ENCODE measurements around the gene MIOS.

MIOS gene

GRCh38 chr7:7548407-7548806 is 18.3 kb upstream of the MIOS start:
- DNase-seq (ENCODE audit: low read depth) = no peak
- TF ChIP-seq POLR2A (IDR thresholded peaks at IDR 0.05; ENCODE audit: extremely low read depth, insufficient read length) = no peak
- TF ChIP-seq MYC (IDR thresholded peaks at IDR 0.05; ENCODE audit: low read depth, low read length) = no peak
- TF ChIP-seq, protein P1, sequence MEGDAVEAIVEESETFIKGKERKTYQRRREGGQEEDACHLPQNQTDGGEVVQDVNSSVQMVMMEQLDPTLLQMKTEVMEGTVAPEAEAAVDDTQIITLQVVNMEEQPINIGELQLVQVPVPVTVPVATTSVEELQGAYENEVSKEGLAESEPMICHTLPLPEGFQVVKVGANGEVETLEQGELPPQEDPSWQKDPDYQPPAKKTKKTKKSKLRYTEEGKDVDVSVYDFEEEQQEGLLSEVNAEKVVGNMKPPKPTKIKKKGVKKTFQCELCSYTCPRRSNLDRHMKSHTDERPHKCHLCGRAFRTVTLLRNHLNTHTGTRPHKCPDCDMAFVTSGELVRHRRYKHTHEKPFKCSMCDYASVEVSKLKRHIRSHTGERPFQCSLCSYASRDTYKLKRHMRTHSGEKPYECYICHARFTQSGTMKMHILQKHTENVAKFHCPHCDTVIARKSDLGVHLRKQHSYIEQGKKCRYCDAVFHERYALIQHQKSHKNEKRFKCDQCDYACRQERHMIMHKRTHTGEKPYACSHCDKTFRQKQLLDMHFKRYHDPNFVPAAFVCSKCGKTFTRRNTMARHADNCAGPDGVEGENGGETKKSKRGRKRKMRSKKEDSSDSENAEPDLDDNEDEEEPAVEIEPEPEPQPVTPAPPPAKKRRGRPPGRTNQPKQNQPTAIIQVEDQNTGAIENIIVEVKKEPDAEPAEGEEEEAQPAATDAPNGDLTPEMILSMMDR (IDR thresholded peaks at IDR 0.05; ENCODE audit: low read depth, low read length) = no peak
- no peak for TF ChIP-seq MAX (IDR thresholded peaks at IDR 0.05; ENCODE audit: low read depth, low read length)
- H3K4me3 ChIP-seq (ENCODE audit: low read depth, low read length) = no peak overlapping the region

GRCh38 chr7:7550663-7551062 is 16.0 kb upstream of the MIOS start:
- no peak for DNase-seq (ENCODE audit: low read depth)
- TF ChIP-seq POLR2A (IDR thresholded peaks at IDR 0.05; ENCODE audit: extremely low read depth, insufficient read length) = no peak
- no peak overlapping the region for H3K4me3 ChIP-seq (ENCODE audit: low read depth, low read length)

DNA sequence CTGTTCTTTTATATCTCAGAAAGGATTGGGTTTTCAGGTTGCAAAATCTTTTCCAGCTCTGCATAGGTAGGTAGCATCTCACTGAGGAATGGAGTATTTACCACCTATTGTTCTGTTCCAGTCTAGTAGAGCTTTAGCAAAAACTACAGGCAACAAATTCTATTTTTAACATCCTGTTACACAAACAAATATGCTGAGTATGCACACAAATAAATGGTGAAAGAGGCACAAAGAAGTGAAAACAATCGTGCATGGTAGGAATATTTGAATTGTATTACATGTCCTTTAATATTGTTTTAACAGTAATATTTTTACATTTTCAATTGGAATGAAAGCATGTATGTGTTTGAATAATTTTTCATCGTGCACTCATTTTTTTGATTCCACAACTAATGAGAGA is 14.5 kb upstream of the MIOS start:
- TF ChIP-seq MYC (IDR thresholded peaks at IDR 0.05; ENCODE audit: low read depth, low read length) (no peak), POLR2A (IDR thresholded peaks at IDR 0.05; ENCODE audit: extremely low read depth, insufficient read length) (no peak), MAX (IDR thresholded peaks at IDR 0.05; ENCODE audit: low read depth, low read length) (no peak)
- TF ChIP-seq, protein P1 (IDR thresholded peaks at IDR 0.05; ENCODE audit: low read depth, low read length) = no peak
- no peak overlapping the region for H3K4me3 ChIP-seq (ENCODE audit: low read depth, low read length)
- DNase-seq (ENCODE audit: low read depth) = no peak

GRCh38 chr7:7553386-7553785 is 13.3 kb upstream of the MIOS start:
- TF ChIP-seq POLR2A (IDR thresholded peaks at IDR 0.05; ENCODE audit: extremely low read depth, insufficient read length) (no peak), MYC (IDR thresholded peaks at IDR 0.05; ENCODE audit: low read depth, low read length) (no peak), MAX (IDR thresholded peaks at IDR 0.05; ENCODE audit: low read depth, low read length) (no peak)
- TF ChIP-seq, protein P1 (IDR thresholded peaks at IDR 0.05; ENCODE audit: low read depth, low read length) = no peak
- DNase-seq (ENCODE audit: low read depth) = no peak
- no peak overlapping the region for H3K4me3 ChIP-seq (ENCODE audit: low read depth, low read length)

DNA sequence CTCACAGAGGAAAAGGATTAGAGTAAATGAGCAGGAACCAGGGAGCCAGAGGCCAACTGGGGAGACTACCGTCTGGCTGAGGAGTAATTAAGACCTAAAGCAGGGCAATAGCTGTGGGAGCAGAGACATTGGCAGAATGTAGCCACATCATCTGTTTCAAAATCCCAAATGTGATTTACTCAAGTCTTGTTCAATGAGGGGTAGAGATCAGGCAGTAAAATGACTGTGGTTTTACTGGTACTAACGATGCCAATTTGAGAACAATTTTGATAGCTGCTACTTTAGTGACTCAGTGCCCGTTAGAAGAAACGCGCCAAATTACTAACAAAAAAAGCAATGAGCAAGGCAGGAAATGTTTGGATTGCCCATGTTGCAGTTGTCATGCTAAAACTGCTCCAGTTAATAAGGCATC is 12.7 kb upstream of the MIOS start:
- no peak for DNase-seq (ENCODE audit: low read depth)
- H3K4me3 ChIP-seq (ENCODE audit: low read depth, low read length) = no peak overlapping the region
- no peak for TF ChIP-seq MYC (IDR thresholded peaks at IDR 0.05; ENCODE audit: low read depth, low read length)
- TF ChIP-seq, protein P1 (IDR thresholded peaks at IDR 0.05; ENCODE audit: low read depth, low read length) = no peak
- TF ChIP-seq MAX (IDR thresholded peaks at IDR 0.05; ENCODE audit: low read depth, low read length) = no peak
- TF ChIP-seq POLR2A (IDR thresholded peaks at IDR 0.05; ENCODE audit: extremely low read depth, insufficient read length) = no peak

GRCh38 chr7:7554649-7555575 is 11.8 kb upstream of the MIOS start:
- DNase-seq (ENCODE audit: low read depth) = no peak

More at GRCh38 chr7:7554649-7555575, 11.8 kb upstream of the MIOS start:
- no peak for TF ChIP-seq MAX (IDR thresholded peaks at IDR 0.05; ENCODE audit: low read depth, low read length)
- no peak for TF ChIP-seq POLR2A (IDR thresholded peaks at IDR 0.05; ENCODE audit: extremely low read depth, insufficient read length)
- no peak for TF ChIP-seq MYC (IDR thresholded peaks at IDR 0.05; ENCODE audit: low read depth, low read length)
- TF ChIP-seq, protein P1 (IDR thresholded peaks at IDR 0.05; ENCODE audit: low read depth, low read length) = no peak
- no peak overlapping the region for H3K4me3 ChIP-seq (ENCODE audit: low read depth, low read length)
